GM18498 (cell line): ENCODE measurements around the gene SLC10A2.
A peak's percentile ranks its signal among the peaks of the same experiment; 100 is the strongest.
"Not testable (repeated sequence)": the region's sequence is repeated elsewhere in the genome, so short reads cannot be mapped to it uniquely, and the experiment has no call there.

ENCODE experiments used
- ATAC-seq: cut with Tn5 transposase; IDR thresholded peaks from one replicate; pipeline ENCODE4 v1.9.1; 2021; ENCODE audit warnings: mild to moderate bottlenecking, moderate library complexity; ENCODE audit not compliant: unreplicated experiment

SLC10A2 gene

GRCh38 chr13:103066079-103066780 lies at the start of gene SLC10A2:
TSS of gene SLC10A2 (minus strand) at chr13:103066417. CDS start at chr13:103066249, 168 bp downstream.
- no peak for ATAC-seq

GRCh38 chr13:103107580-103107979 lies 41.4 kb upstream of the SLC10A2 start:
- ATAC-seq = no peak

- ATAC-seq = no peak
These were observed 38.1 kb upstream of the SLC10A2 start for GRCh38 chr13:103104340-103104739.

GRCh38 chr13:103103456-103103855 lies 37.2 kb upstream of the SLC10A2 start:
- not testable (repeated sequence) for ATAC-seq

- ATAC-seq = no peak
These were observed 36.3 kb upstream of the SLC10A2 start for GRCh38 chr13:103102482-103102881.

- no peak for ATAC-seq
These were observed 35.7 kb upstream of the SLC10A2 start for GRCh38 chr13:103101901-103102300.

- no peak for ATAC-seq
These were observed 35.3 kb upstream of the SLC10A2 start for GRCh38 chr13:103101500-103101899.

- ATAC-seq = no peak
These were observed 34.6 kb upstream of the SLC10A2 start for GRCh38 chr13:103100830-103101229.

GRCh38 chr13:103099722-103100293 lies 33.6 kb upstream of the SLC10A2 start:
- no peak for ATAC-seq

- ATAC-seq = no peak
These were observed 32.3 kb upstream of the SLC10A2 start for GRCh38 chr13:103098535-103098934.

GRCh38 chr13:103097366-103097928 lies 31.2 kb upstream of the SLC10A2 start:
- no peak for ATAC-seq

GRCh38 chr13:103093649-103094048 lies 27.4 kb upstream of the SLC10A2 start:
- ATAC-seq = not testable (repeated sequence)

- ATAC-seq = no peak
These were observed 21.1 kb upstream of the SLC10A2 start for GRCh38 chr13:103087275-103087674.

GRCh38 chr13:103081435-103081834 lies 15.2 kb upstream of the SLC10A2 start:
- ATAC-seq = no peak

- ATAC-seq = peak; percentile 99
These were observed 11.9 kb upstream of the SLC10A2 start for GRCh38 chr13:103078158-103078557.

GRCh38 chr13:103068836-103069235 lies 2.6 kb upstream of the SLC10A2 start:
- ATAC-seq = no peak

- ATAC-seq = peak; percentile 56
These were observed 1.7 kb upstream of the SLC10A2 start for GRCh38 chr13:103067751-103068555.

GRCh38 chr13:103066781-103067345 lies 646 bp upstream of the SLC10A2 start:
- no peak for ATAC-seq

GRCh38 chr13:103063376-103063775 lies 2.8 kb downstream of the SLC10A2 start:
- ATAC-seq = no peak

GRCh38 chr13:103062079-103062478 lies 4.1 kb downstream of the SLC10A2 start:
- no peak for ATAC-seq

GRCh38 chr13:103056008-103056407 lies 10.2 kb downstream of the SLC10A2 start:
- no peak for ATAC-seq
